Dermis blood vessel endothelial cell (primary cell): ENCODE measurements around the gene TRIM31. TPM values are rescaled to one million over a fixed set of nuclear protein-coding genes. Genes with fewer than 3 reads are reported as not detected.
"Not testable (repeated sequence)": the region's sequence is repeated elsewhere in the genome, so short reads cannot be mapped to it uniquely, and the experiment has no call there.

Experiments used
- DNase-seq: peaks from one replicate; pipeline ENCODE4 v3.0.0; 2010
- total RNA-seq: library from RNA; depleted of rRNA; stranded (reverse); fragments of >200 nt; gene quantifications from 2 replicates; pipeline ENCODE4 v1.2.3, GENCODE V29; 2014

The TRIM31 gene
- total RNA-seq, 1 donor from 2014 or later = not detected

DNA sequence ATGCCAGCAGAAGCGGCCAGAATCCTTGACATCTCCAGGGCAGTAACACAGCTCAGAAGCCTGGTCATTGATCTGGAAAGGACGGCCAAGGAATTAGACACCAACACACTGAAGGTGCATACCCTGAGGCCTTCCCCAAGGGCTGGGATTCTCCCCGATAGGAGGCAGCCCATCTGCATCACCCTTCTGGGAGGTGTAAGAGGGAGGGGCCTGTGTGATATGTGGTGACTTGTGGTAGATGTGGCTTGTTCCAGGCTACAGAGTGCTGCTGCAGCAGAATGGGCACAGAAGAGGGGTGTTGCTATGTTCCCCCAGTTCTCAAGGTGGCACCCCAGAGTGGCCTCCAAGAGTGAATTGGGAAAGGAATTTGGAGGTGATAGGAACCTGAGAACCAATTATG, 34.2 kb upstream of the TRIM31 start:
- no peak for DNase-seq

DNA sequence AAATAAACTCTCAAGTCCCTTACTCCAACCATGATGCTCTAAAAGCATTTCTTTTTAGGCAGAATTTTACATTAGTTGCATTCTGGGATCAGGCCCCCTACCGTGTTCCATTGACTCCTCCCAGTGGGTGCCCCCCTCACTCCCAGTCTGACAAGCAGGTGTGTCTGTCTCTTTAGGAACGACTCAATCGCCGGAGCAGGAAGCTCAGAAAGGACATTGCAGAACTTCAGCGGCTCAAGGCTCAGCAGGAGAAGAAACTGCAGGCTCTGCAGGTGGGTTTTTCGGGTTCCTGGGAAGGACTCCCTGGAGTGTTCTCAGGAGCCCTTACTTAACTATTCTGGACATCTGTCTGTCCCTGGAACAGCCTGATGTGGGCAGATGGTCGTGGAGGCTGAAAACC, 32.9 kb upstream of the TRIM31 start:
- no peak for DNase-seq

DNA sequence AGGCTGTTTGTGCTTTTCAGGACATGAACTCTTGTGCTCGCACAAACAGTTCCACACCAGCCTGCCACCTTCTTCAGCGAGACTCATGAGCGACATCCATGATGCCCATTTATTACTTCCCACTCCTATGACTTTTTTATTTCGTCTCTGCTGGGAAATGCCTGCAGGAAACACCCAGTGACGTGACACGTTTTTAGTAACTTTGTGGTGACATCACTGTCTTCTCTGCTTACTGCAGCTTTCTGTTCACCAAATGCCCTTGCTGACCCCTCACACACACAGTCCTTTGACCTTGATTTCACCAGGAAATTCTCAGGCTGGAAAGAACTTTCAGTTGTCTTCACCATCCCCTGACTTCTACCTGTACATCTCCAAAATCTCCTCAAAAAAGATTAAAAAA, 31.9 kb upstream of the TRIM31 start:
- no peak for DNase-seq

DNA sequence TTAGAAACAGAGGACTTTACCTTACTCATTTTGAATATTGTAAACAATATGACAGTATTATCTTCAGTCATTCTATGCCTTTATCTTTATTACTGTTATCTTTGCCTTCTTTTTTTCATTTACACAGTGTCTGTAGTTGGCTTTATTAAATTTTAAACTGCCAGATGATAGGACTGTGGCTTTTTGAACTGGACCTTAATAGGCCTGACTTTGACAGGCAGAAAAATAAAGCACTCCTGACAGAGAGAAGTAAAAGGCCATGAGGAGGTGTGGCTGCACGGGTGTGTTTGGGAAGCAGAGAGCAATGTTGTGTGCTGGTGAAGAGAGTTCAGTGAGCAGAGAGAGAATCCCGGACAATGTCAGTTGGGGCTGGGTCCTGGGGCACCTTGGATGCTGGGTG, 30.9 kb upstream of the TRIM31 start:
- no peak for DNase-seq

GRCh38 chr6:30142665-30143064, 29.8 kb upstream of the TRIM31 start:
- no peak for DNase-seq

GRCh38 chr6:30140240-30140639, 27.4 kb upstream of the TRIM31 start:
- DNase-seq = not testable (repeated sequence)

- no peak for DNase-seq
Measured at GRCh38 chr6:30136570-30137286, 23.8 kb upstream of the TRIM31 start.

DNA sequence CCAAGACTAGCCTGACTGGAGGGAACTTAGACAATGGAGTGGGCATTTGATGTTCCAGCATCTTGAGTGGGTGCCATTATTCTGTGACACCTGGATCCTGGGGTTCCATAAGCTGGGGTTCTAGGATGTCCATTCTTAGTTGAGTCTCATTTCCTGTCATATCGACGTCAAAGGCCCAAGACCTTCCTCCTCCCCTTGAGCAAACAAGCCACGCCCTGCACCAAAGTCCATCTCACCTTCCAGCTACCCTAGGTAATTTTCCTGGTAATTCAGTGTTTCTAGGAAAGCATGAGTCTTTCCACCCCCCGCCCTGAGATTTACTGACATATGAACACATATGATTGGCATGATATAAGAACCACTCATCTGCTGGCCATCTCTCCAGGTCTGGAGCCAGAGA, 22.9 kb upstream of the TRIM31 start, which contains the start of gene TRIM40:
Gene TRIM40 (plus strand): TSS at position 384 of the 400 bp plus-strand sequence. CDS start 897 bp downstream, outside the sequence.
- DNase-seq = no peak

- no peak for DNase-seq
Measured at GRCh38 chr6:30135147-30135546, 22.3 kb upstream of the TRIM31 start.

GRCh38 chr6:30131947-30132497, 19.1 kb upstream of the TRIM31 start:
- no peak for DNase-seq

DNA sequence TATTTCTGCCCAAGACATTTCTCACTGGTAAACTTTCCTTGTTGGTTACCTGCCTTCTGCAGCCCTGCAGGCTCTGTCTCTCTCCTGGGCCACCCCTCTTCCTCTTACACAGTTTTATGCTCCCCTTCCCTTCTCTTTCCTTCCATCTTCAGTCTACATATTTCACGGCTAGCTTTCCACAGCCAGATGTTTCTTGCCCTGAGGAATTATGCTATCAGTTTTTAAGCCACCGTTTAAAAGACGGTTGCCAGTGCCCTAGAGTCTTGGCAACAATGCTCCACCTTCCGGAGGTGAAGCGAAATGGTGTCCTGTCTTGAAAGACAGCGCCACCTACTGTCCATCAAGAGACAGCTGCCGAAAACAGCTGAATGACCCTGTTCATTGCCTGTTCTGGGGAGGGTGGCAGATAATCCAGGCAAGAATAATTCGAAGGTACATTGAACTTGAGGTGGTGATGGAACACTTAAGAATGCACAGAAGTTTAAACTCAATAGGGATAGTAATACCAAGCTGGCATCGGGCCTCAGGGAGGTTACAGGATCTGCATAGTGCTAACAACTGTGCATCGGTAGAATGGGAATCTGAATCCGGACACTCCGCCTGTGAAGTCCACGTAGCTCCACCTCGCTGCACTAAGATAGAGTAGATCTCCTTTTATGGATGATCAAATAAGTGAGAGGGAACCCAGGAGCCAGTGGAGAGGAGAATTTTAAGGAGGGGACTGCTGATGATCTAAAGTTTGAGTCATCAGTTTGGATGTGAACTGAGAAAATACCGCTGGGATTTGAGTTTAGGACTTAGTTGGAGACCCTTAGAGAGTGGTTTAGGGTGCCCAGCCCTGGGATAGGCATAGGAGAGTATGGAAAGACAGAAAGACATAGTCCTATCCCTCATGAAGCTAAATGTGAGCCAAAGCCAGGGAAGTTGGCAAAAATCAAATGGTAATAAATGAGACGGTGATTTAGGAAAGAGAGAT, 18.3 kb upstream of the TRIM31 start:
- DNase-seq = peak; percentile 89

GRCh38 chr6:30130179-30130679, 17.3 kb upstream of the TRIM31 start:
- no peak for DNase-seq

GRCh38 chr6:30129265-30130178, 16.6 kb upstream of the TRIM31 start:
- DNase-seq = no peak

DNA sequence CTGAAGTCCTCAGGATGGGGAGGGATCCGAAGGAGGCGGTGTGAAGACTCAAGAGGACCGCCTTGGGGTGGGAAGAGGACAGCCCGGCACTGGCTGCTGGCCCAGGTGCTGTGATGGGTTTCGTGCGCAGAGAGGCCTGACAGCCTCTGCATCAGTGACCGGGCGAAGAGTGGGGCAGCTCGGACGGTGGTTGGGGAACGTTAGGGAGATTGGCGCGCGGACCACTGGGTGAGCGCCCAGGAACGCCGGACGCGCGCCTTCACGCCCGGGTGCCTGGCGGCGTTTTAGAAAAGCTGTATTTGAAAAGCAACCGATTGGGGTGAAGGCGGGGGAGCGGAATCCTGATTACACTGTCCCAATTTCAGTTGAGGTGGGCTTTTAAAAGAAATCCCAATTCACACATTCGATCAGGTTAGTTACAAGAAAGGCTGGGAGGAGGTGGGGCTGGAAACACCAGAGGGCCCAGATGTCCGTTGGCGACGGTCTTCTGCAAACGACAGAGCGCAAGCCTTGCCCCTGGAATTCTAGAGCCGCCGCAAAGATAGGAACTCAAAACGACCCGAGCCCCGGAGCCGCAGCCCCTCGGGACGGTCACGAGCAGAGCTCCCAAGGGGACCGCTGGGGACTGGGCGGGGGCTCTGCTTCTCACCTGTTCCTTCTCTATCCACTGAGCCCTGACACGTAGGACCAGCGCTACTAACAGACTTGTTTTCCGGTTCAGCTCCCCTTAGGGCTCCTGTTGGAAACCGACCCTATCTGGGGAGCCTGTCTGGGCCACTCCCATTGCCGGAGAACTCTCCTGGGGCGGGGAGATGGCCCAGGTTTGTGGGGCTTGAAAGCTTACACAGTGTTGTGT, 14.6 kb upstream of the TRIM31 start:
- no peak for DNase-seq

DNA sequence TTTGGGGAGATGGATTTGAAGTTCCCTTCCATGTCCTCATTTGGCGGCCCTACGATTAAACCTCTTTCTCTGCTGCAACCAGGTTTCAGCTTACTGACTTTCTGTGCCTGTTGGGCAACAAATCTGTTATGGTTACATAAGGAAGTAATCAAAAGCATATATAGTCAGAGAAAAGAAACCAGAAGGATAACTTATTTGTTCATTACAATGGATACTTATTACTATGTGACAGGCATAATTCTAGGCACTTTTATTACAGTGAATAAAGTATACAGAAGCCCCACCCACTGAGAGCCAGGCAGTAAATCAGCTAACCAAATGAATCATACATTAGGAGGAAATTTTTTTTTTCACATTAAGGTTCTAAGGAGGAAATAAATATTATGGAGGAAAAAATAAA, 9.6 kb upstream of the TRIM31 start:
- DNase-seq = no peak

- DNase-seq = no peak
Measured at GRCh38 chr6:30121446-30122366, 8.8 kb upstream of the TRIM31 start.

DNA sequence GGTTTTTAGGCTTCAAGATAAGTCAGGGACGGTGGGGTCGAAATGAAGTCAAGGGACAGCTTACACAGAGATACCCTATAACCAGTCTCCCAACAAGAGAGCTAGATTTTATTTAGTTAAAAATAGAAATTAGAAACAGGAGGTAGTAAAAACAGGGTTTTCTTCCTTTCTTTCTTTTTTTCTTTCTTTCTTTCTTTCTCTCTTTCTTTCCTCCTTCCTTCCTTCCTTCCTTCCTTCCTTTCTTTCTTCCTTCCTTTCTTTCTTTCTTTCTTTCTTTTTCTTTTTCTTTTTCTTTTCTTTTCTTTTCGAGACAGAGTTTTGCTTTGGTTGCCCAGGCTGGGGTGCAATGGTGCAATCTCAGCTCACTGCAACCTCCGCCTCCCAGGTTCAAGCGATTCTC, 5.8 kb upstream of the TRIM31 start:
- not testable (repeated sequence) for DNase-seq

- DNase-seq = no peak
Measured at GRCh38 chr6:30116724-30117123, 3.8 kb upstream of the TRIM31 start.

- DNase-seq = no peak
Measured at GRCh38 chr6:30113841-30114240, 951 bp upstream of the TRIM31 start.
